WI38 (cell line): ENCODE data around the gene ENOX2.

ENCODE experiments used
- H3K4me3 ChIP-seq: 2 replicates; pipeline ENCODE4 v1.5.1; 2011; ENCODE audit warnings: low read depth, mild to moderate bottlenecking, control low read depth, low read length
- TF ChIP-seq, protein P1 (sequence below): IDR thresholded peaks from 2 replicates; pipeline ENCODE4 v1.5.1; 2012; ENCODE audit warnings: low read depth, mild to moderate bottlenecking, control low read depth, low read length

Gene ENOX2

GRCh38 chrX:130851569-130851968, 51.4 kb downstream of the ENOX2 start:
- no peak overlapping the region for H3K4me3 ChIP-seq
- TF ChIP-seq, protein P1, sequence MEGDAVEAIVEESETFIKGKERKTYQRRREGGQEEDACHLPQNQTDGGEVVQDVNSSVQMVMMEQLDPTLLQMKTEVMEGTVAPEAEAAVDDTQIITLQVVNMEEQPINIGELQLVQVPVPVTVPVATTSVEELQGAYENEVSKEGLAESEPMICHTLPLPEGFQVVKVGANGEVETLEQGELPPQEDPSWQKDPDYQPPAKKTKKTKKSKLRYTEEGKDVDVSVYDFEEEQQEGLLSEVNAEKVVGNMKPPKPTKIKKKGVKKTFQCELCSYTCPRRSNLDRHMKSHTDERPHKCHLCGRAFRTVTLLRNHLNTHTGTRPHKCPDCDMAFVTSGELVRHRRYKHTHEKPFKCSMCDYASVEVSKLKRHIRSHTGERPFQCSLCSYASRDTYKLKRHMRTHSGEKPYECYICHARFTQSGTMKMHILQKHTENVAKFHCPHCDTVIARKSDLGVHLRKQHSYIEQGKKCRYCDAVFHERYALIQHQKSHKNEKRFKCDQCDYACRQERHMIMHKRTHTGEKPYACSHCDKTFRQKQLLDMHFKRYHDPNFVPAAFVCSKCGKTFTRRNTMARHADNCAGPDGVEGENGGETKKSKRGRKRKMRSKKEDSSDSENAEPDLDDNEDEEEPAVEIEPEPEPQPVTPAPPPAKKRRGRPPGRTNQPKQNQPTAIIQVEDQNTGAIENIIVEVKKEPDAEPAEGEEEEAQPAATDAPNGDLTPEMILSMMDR: no peak

DNA sequence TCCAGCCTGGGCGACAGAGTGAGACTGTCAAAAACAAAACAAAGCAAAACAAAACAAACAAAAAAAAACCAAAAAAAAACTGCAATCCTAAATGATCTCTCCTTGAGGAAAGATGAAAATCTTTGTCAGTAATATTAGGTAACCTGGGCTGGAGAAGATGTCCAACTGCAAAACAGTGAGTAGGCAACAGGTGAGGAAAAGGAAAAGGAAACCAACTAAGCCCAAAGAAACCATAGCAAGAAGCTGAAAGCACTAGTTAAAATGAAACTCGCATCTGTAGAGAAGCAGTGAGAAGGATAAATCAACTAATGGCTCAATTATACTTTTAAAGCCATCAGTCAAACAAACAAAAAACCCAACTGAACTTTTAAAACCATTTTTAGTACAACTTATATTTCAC, 54.2 kb downstream of the ENOX2 start:
- no peak overlapping the region for H3K4me3 ChIP-seq
- TF ChIP-seq, protein P1: no peak

- TF ChIP-seq, protein P1: no peak
- no peak overlapping the region for H3K4me3 ChIP-seq
These were observed 56.3 kb downstream of the ENOX2 start for GRCh38 chrX:130846746-130847145.

- no peak overlapping the region for H3K4me3 ChIP-seq
- TF ChIP-seq, protein P1: no peak
These were observed 61.2 kb downstream of the ENOX2 start for GRCh38 chrX:130841776-130842175.

- no peak overlapping the region for H3K4me3 ChIP-seq
- TF ChIP-seq, protein P1: no peak
These were observed 62.7 kb downstream of the ENOX2 start for GRCh38 chrX:130840345-130840744.

DNA sequence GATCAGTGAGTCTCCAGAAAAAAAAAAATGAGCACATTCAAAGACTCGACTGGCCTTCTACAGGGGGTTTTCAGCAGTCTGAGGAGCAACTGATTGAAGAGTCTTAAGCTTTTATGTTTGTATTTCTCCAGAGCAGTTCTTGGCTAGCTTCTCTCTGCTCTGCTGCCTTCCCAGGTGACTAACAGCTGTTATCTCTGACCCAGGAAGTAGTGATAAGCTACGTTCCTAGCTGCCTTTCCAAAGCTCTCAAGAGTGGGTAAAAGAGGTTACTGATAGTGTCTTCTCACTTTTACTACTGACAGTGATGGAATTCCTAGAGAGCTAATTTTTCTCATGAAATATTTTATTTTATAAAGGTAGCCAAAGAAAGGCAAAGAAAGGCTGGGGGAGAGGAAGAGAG, 66.6 kb downstream of the ENOX2 start:
- TF ChIP-seq, protein P1: no peak
- no peak overlapping the region for H3K4me3 ChIP-seq

- no peak overlapping the region for H3K4me3 ChIP-seq
- TF ChIP-seq, protein P1: no peak
These were observed 68.2 kb downstream of the ENOX2 start for GRCh38 chrX:130834830-130835229.
